NCI-H82 (cell line): Measurements from ENCODE around the gene HOXA11.

Experiments used
- DNase-seq: peaks from one replicate; lab custom pipeline; 2025; lab: John Stamatoyannopoulos, UW

HOXA11 gene

GRCh38 chr7:27133409-27134231, 51.4 kb downstream of the HOXA11 start:
- DNase-seq, result peak; percentile 63

GRCh38 chr7:27132978-27133377, 52.1 kb downstream of the HOXA11 start:
- DNase-seq, result no peak

DNA sequence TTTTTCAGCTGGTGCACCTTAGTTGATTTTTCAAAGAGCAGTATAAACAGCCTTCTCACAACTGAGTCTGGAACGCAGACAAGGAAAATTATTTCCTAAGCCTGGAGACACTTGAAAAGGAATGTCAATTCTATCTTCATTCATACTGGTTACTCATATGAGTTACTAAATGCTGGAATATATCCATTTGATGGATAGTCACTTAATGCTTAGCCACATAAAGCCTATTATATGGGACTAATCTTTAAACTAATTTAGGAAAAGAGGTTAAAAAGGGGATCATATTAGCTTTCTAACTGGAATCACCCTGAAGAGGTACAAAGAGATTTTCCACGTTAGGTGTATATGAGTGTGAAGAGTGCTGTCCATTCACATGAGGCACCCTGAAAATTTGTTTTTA, 52.8 kb downstream of the HOXA11 start:
- DNase-seq, result peak; percentile 32

DNA sequence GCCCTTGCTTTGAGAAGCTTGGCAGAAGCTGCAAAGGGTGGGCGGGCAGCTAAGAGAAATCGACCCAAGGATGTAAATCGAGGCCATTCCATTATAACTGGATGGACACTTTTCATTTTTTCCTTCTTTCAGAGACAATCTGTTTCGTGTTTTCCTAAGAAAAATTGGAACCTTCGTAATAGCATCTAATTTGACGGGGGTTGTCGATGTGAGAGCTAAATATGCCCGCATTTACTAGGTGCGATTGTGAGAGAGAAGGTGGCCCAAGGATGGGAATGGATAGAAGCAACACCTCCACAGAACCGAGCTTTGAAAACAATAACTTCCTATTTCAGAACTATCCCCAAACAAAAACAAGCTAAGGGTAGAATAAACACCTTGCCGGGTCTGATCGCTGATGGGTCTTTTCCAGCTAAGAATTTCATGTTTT, 53.6 kb downstream of the HOXA11 start:
- no peak for DNase-seq
